Measurements from ENCODE around the gene DGKD. TPM values are rescaled to one million over a fixed set of nuclear protein-coding genes. Genes with fewer than 3 reads are reported as not detected.

DGKD gene
- total RNA-seq, 1 donor from 2014 or later = 33.1 TPM

DNA sequence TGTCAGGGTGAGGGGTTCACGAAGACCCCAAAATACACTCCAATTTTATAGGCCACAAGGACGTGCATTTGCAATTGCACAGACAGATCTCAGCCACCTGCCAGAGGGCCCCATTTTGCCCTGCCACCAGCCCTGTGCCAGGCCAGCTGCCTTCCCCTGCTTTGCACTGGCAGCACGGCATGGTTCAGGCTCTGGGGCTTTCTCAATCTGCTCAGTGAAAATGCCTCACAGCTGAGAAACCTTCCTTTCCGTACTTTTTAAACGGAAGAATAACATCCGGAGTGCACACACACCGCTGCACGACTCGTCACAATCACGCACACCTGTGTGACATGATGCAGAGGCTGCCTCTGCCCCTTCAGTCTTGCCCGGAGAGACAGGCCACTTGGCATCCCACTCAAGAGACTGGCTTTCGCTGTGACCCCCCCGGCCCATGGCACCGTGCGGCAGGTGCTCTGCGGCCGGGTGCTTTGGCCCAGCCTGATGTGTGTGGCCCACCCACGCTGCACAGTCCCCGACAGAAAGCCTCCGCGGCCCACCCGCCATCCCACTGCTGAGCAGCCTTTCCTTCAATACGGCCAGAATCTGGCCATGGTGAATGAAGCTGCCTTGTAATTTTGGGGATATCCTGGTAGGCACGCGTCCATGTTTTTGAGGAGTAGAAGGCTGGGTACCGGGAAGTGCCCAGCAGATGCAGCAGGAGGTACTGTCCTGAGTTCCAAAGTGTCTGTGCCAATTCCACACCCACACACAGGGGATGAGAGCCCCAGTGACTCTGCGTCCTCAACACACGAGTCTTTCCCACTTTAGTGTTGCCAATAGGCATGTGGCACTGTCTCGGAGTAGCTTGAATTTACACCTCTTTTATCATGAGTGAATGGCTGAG lies 123.5 kb downstream of the DGKD start:
- no peak for DNase-seq

DNA sequence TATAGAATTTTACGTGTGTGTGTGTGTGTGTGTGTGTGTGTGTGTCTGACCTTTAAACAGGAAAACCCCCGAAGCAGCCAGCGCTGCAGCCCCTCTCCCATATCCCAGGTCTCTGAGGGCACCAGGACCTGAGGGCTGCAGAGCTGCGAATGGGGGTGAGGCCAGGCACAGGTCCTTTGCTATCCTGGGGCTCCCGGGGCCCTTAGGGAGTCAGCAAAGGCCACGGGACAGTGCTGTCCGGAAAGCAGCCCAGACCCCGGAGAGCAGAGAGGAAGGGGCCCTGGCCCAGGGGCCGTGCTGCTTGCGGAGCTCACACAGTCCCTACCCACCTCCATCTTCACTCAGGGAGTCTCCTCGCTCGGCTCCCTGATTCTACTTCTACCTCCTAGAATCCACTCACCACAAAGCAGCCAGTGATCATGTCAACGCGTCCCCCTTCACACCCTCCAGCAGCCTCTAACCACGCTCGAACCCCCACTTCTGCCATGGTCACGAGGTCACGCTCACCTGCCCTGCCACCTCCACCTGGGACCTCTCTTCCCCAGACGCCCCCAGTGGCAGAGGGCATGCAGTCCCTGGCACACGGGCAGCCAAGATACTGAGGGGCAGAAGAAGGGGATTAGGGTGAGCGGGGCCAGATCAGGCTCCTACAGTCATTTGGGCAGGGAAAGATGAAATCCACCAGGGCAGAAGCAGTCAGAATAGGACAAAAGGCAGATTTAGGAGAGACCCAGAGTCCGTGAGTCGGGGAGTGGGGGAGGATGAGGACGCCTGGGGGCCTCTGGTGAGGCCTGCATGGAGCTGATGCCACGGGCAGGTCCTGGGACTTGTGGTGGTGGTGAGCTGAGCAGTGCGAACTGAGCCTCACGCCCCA lies 125.6 kb downstream of the DGKD start:
- no peak for DNase-seq

GRCh38 chr2:233480490-233481202 lies 126.4 kb downstream of the DGKD start:
- DNase-seq = no peak

DNA sequence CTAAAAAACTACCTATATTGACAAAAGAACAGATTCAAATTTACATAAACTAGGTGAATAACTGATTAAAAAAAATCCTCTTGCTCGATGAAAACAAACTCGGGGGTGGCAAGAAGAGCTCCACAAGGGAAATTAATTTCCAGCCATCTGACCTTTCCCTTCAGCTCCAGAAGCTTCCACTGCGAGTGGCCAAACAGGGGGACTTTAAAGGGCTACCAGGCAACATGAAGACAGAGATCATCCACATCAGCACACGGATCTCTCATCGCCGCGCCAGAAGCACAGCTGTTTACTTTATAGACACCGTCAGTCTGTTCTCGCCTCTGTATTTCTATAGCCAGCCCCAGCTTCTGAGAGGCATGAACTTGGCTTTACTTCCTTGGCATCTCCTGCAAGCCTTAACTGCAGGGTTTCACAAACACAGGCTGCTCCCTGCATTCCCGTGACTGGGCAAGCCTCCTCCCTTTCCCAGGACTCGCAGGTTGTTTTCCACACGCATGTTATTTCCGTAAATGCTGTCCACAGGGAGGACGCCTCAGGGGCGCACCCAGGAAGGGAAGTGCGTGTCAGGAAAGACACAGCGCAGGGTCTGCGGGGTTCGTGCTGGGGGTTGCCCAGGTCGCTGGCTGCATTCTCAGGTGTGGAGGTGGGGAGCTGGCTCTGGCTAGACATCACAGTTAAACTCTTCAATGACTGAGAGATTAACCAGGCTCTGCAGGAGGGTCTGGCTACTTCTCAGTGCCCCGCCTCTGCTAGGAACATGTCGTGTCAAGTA lies 127.3 kb downstream of the DGKD start:
- DNase-seq = no peak

- DNase-seq = no peak
Measured at GRCh38 chr2:233482616-233483015, 128.3 kb downstream of the DGKD start.

DNA sequence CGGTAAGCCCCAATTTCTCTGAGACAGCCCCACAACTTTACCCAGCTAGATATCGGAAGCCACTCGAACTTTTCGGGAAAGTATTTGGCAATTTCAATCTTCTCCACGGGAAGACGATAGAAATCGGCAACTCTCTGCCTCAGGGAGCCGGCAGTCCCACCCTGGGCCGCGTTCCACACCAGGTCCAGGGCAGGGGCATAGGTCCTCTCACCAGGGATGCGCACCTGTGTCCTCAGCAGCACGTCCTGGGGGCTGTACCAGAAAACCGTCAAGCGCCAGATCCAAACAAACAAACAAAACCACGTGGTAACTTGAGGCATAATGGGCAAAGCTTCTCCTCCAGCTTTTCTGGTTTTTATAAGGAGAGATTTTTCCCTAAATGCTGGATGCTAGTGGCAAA lies 131.4 kb downstream of the DGKD start:
- no peak for DNase-seq

DNA sequence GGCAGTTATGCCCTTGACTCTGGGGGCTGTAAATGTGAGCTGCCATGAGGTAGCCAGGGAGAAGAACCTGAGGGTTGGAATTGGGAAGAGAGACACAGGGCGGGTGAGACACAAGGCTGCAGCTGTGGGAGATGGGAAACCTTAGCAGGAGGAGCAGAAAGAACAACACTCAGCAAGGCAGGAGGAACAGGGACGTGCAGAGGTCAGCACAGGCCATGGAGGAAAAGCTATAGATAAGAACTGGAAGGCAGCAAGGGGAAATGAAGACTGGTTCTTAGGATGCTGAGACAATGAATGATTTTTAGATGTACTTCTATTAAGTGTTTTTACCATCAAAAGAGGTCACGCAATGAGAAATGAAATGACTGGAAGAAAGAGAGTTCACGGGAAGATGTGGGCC lies 132.1 kb downstream of the DGKD start:
- no peak for DNase-seq

DNA sequence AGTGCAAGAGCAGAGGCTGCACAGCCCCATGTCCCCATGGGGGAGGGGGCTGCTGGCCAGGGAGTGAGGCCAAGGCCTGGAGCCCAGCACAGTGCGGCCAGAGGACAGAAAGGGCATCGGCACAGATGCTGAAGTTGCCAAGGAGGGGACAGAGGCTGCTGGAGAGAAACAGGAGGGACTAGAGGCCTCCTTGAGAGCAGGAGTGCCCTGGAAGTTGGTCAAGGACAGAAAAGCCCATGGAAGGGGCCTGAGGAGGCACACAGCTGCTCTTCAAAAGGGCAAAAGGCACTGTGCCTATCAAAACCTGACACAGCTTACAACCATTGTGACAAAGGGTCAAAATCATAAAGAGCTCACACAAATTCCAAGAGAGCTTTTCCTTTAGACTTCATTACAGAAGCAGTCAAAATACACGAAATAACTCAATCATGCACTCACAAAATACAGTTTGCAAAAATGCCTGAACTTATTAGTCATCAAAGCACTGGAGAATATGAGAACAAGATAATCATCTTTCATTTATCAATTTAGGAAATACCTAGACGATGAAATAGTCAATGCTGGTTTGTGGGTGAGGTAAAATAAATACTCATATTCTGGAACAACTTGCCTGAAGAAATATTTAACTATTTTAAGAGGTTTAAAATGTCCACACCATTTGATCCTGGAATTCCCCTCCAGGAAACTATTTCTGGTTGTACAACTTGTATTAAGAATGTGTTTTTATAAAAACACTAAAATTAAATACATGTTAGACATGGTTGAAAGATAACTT lies 132.7 kb downstream of the DGKD start:
- DNase-seq = no peak

- no peak for DNase-seq
Measured at GRCh38 chr2:233487748-233488345, 133.6 kb downstream of the DGKD start.

GRCh38 chr2:233489143-233489542 lies 134.8 kb downstream of the DGKD start:
- no peak for DNase-seq

GRCh38 chr2:233489666-233490065 lies 135.4 kb downstream of the DGKD start:
- no peak for DNase-seq

DNA sequence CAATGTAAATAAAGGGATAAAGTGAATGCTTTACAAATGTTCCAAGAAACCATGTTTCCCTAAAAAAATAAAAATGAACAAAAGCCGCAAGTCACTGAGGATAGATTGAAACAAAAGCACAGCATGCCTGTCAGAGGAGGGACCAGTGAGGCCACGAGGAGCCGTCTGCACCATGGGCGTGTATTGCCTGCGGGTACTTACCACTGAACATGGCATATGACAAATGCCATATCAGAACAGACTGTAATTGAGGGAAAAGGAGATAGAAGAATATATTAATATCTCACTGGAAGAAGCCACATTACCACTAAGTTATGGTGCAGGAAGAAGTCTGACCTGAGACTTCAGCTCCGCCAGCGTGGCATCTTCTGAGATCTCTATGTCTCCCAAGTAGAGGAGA lies 136.5 kb downstream of the DGKD start:
- DNase-seq = no peak

GRCh38 chr2:233491326-233491725 lies 137.0 kb downstream of the DGKD start:
- DNase-seq = no peak

DNA sequence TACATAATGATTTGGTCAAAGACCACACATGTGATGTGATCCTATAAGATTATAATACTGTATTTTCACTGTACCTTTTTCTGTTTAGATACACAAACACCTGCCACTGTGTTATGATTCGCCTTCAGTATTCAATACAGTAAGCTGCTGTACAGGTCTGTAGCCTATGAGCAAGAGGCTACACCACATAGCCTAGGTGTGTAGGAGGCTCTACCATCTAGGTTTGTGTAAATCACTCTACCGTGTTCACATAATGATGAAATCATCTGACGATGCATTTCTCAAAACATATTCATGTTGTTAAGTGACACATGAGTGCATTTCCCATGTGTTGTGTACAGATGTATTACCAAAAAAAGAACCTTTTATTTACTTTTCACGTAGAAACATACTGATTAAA lies 137.8 kb downstream of the DGKD start:
- DNase-seq = no peak

DNA sequence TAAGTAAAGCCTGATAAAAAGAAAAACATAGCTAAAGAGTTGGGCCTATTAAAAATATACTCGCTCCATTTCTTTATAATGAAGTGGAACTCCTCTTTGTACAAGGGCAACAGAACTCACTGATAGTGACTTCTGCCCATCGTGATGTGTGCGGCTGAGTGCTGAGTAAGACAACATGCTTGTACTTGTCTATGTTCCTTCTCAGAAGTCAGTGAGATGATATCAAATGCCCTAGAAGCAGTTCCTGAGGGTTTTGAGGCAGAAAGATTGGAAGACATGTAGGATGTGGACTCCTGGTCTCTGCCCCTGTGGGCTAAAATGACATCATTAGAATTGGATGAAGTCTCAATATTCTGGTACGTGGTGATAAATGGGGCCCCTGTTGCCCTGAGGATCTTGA lies 138.5 kb downstream of the DGKD start:
- DNase-seq = no peak

GRCh38 chr2:233495503-233496496 lies 141.5 kb downstream of the DGKD start:
- no peak for DNase-seq

DNA sequence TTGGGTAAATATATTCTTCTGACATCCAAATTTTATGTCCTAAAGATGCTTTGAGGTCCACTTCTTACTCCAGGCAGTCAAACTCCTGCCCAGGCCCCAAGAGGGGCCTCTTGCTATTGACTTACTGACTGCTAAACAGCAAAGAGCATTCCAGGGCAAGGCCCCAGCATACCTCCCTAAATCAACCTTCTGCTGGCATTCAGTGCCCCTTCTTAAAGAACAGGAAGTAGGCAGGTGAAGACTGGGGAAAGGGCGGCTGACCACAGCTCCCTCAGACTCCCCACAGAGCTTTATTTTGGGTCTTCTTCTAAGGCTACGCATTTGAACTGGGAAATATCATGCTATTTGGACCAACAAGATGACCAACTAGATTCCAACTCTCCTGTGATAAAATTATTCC lies 143.4 kb downstream of the DGKD start:
- no peak for DNase-seq

DNA sequence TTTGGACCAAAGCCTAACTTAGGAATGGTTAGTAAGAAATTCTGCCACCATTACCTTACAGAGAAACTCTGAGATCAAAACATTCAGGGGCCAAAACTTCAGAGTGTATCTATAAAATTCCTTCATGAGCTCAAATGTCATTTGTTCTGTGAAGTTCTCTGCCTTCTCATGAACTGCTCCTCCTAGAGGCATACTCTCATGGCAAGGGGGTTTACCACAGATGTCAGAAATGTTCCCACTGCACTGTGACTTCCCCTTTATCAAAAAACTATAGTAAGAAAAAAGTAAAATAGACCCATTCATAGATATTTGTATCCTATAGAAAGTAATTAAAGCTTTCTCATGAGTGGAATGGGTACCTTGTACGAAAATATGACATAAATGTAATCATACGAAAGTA lies 143.8 kb downstream of the DGKD start:
- DNase-seq = no peak

DNA sequence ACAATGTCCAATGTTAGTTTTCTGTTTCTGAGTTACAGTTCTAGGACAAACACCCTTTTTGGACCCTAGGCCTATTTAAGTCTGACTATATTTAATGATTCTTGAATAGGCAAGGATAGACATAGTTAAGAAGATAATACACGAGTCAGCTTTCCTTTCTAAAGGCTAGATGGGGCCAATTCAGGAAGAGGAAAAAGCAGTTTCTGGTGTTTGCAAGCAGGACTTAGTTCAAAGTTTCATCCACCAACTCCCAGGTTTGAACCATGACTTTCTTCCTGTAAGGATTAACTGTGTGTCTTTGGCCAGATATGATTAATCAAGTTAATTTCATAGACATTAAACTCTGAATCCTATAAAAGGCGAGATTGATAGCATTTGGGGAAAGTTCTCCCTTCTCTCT lies 145.6 kb downstream of the DGKD start:
- DNase-seq = no peak
